ENCODE data around the gene ZNF628. TPM values are rescaled to one million over a fixed set of nuclear protein-coding genes. Genes with fewer than 3 reads are reported as not detected.

ZNF628 gene
- total RNA-seq, 1 donor from 2014 or later = 10.1 TPM

- DNase-seq (ENCODE audit: extremely low read depth, low read depth, low spot score) = no peak
Measured at GRCh38 chr19:55483706-55484592, 7.5 kb downstream of the ZNF628 start.

GRCh38 chr19:55484593-55485438 lies 8.4 kb downstream of the ZNF628 start, which contains the start of gene NAT14:
TSS of gene NAT14 (plus strand) at chr19:55485188. CDS start at chr19:55485709, 521 bp downstream.
- no peak for DNase-seq (ENCODE audit: extremely low read depth, low read depth, low spot score)

GRCh38 chr19:55485439-55486011 lies 9.1 kb downstream of the ZNF628 start:
- no peak for DNase-seq (ENCODE audit: extremely low read depth, low read depth, low spot score)

- no peak for DNase-seq (ENCODE audit: extremely low read depth, low read depth, low spot score)
Measured at GRCh38 chr19:55486043-55486970, 9.9 kb downstream of the ZNF628 start.

- no peak for DNase-seq (ENCODE audit: extremely low read depth, low read depth, low spot score)
Measured at GRCh38 chr19:55486971-55487923, 10.8 kb downstream of the ZNF628 start.

GRCh38 chr19:55487924-55488687 lies 11.7 kb downstream of the ZNF628 start, which contains the start of gene SSC5D:
TSS of gene SSC5D (plus strand) at chr19:55488436. CDS start at chr19:55488590, 154 bp downstream.
- no peak for DNase-seq (ENCODE audit: extremely low read depth, low read depth, low spot score)

GRCh38 chr19:55488986-55489710 lies 12.7 kb downstream of the ZNF628 start:
- no peak for DNase-seq (ENCODE audit: extremely low read depth, low read depth, low spot score)

GRCh38 chr19:55489711-55490477 lies 13.5 kb downstream of the ZNF628 start:
- no peak for DNase-seq (ENCODE audit: extremely low read depth, low read depth, low spot score)

- DNase-seq (ENCODE audit: extremely low read depth, low read depth, low spot score) = no peak
Measured at GRCh38 chr19:55490478-55491432, 14.3 kb downstream of the ZNF628 start.

- DNase-seq (ENCODE audit: extremely low read depth, low read depth, low spot score) = no peak
Measured at GRCh38 chr19:55491546-55492360, 15.3 kb downstream of the ZNF628 start.

- DNase-seq (ENCODE audit: extremely low read depth, low read depth, low spot score) = no peak
Measured at GRCh38 chr19:55492362-55492944, 16.0 kb downstream of the ZNF628 start.

GRCh38 chr19:55493052-55493644 lies 16.7 kb downstream of the ZNF628 start:
- DNase-seq (ENCODE audit: extremely low read depth, low read depth, low spot score) = no peak

- DNase-seq (ENCODE audit: extremely low read depth, low read depth, low spot score) = no peak
Measured at GRCh38 chr19:55493645-55494171, 17.3 kb downstream of the ZNF628 start.

All from glomerular endothelial cell (primary cell).